HG03558 (cell line): ENCODE measurements around the gene ADRA2C.
"Not testable (repeated sequence)": the region's sequence is repeated elsewhere in the genome, so short reads cannot be mapped to it uniquely, and the experiment has no call there.

Experiments used
- ATAC-seq: cut with Tn5 transposase; IDR thresholded peaks from one replicate; pipeline ENCODE4 v1.9.1; 2021; ENCODE audit warnings: moderate number of reproducible peaks; ENCODE audit not compliant: unreplicated experiment; ENCODE audit errors: extremely low read depth

The ADRA2C gene

DNA sequence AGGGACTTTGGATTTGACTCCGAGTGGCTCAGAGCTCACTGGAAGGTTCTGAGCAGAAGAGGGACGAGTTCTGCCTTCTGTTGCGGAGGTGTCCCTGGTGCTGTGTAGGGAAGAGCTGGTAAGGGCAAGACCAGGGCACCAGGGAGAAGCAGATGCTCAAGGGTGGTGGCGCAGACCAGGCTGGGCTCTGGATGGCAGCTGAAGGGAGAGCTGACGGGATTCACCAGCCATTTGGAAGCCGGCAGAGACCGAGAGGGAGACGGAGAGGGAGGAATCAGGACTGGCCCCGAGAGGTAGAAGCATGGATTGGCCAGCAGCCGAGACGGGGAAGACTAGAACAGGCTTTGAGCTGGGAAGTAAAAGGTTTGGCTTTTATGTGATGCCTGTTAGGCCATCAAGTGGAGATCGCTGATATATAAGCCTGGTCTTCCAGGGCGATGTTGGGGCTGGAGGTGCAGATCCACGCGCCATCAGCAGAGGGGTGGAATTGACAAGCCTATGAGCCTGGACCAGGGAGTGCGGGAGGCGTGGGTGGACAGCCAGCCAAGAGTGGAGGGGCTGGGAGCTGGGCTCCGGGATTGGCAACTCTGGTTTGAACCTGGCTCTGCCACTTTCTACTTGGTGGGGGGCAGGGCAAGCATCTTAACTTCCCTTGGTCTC, 43.4 kb downstream of the ADRA2C start:
- no peak for ATAC-seq

DNA sequence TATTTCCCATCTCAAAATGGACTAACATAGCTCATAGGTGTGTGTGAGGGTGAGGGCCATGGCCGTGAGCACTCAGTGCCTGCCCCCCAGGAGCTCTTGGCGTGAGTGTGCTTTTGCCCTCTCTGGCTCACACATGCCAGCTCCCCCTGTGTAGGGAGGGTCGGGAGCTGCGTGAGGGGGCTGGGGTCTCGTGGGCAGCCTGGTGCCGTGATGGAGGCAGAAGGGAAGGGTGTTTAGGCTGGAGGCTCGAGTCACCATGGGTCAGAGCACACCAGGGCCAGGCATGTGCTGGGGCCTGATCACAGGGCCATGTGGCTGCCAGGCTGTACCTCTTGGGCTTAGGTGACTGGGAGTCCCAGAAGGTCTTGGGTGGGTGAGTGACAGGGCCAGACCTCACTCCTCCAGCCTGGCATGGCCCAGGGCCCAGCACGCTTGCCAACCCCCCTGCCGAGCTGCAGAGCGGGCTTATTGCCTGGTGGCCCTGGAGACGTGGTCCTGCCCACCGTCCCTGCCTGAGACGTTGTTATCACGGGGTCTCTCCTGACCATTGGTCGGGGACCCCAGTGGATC, 44.0 kb downstream of the ADRA2C start:
- ATAC-seq, result no peak

GRCh38 chr4:3810796-3811485, 44.8 kb downstream of the ADRA2C start:
- no peak for ATAC-seq

- ATAC-seq, result no peak
These were observed 45.4 kb downstream of the ADRA2C start for GRCh38 chr4:3811621-3812020.

DNA sequence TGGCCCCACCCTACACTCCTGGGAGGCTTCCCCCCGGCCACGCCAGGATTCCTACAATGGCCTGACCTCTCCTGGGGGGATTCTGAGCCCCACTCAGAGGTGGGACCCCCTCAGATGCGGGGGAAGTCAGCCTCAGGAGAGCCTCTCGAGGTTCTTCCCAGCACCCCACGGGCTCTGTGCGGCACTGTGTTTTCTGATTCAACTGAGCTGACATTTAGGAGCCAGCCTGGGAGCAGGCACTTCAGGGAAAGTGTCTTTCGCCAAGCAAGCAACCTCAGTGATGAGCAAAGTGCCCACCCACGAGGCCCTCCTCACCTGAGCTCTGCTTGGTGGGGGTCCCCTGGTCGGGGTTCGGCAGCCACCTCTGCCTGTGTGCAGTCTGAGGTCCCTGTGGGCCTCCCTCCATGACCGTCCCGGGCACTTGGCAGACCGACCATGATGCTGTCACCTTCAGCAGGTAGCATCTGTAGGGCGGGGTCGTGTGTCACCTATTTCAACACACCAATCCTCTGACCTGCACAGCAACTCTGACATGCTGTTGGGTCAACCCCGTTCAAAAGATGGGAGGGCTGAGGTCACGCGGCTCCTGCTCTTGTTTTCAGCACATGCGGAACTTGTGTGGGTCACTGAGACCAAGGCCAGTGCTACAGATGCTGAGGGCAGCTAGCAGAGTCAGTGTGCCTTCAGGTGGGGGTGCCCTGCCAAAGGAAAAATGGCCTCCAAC, 46.2 kb downstream of the ADRA2C start:
- no peak for ATAC-seq

GRCh38 chr4:3813151-3814052, 47.2 kb downstream of the ADRA2C start:
- no peak for ATAC-seq

GRCh38 chr4:3814053-3814570, 47.9 kb downstream of the ADRA2C start:
- ATAC-seq, result no peak

DNA sequence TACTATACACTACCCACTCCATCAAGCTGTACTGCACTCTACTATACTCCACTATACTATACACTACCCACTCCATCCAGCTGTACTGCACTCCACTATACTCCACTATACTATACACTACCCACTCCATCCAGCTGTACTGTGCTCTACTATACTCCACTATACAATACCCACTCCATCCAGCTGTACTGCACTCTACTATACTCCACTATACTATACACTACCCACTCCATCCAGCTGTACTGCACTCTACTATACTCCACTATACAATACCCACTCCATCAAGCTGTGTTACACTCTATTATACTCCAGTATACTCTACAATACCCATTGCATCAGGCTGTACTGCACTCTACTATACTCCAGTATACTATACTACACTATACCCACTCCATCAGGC, 48.7 kb downstream of the ADRA2C start:
- not testable (repeated sequence) for ATAC-seq

DNA sequence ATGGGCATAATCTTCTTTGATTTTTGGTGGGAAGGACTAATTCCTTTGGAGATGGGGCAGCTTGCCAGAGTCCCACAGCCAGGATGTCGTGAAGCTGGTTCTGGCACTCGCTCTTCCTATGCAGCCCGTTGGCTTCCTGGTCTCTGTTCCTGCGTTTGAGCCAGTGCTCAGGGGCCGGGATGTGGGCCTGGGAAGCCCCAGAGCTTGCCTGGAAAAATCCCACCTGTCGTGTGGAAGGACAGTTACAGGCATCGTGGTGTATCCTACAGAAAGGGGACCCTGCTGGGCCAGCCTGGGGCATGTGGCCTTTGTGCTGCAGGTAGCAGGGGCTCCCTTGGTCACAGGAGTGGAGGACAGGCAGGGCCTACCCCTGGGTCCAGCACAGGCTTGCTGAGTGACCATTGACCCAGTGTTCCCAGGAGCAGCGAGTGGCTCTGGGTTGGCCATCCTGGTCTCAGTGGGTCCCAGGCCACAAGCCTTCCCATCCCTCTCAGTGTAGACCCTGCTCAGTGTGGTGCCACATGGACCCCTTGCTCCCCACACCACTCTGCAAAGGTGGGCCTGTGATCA, 50.2 kb downstream of the ADRA2C start:
- no peak for ATAC-seq

DNA sequence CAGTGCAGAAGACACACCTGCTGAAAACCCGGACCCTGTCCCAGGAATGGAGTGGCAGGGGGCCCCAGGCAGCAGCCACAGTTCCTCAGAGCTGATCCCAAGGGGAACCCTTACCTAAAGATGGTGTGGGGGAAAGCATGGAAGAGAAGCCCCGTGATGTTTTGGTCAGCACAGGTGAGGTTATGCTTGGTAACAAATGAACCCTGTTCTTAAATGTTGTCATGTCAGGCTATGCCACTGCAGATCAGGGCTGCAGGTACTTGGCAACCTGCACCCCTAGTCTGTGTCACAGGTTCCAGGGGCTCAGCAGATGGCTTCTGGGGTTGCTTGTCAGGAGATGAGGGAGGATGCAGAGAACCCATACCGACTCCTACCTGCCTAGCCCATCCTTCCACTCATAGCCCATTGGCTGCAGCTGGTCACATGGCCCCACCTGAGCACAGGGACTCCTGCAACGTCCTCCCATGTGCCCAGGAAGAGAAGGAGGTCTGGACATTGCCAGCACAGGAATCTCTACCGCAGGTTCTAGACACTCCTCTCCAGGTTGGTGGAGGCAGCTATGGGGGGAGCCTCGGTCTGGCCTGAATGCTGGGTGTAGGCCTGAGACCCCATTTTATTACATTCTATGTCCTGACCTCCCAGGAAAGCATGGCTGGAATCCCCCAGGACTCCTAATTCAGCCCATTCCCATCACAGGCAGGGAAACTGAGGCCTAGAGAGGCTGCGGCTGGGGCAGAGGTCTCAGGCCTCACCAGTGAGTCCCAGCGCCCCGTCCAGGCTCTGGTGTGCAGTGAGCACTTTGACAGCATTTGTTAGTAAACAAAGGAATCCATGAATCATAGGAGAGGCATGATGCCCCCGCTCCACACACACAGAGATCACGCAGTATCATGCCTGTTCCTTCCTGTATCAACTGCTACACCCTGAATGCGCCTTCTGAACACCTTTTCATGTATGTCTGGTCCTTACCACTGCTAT, 51.1 kb downstream of the ADRA2C start:
- ATAC-seq, result no peak
